Naive thymus-derived CD8-positive, alpha-beta T cell (primary cell): ENCODE results near the gene HTT. TPM values are rescaled to one million over a fixed set of nuclear protein-coding genes. Genes with fewer than 3 reads are reported as not detected.

Experiments used
- ATAC-seq, 2 donors: fragments of 150-1000 bp; cut with Tn5 transposase in 1 of 2; sonication (Bioruptor Pico), chemical (Tn5 transposase) in 1 of 2; 1 replicate in 1 of 2; 2 replicates in 1 of 2; pipeline ENCODE4 v1.10.0; 2021; ENCODE audit warnings: mild to moderate bottlenecking in 2 of 2, moderate library complexity in 2 of 2
- POLR2A ChIA-PET: fragments of 350-600 bp; sonication (Branson Sonifier 250); formaldehyde crosslinking; loops from one replicate; lab custom pipeline; 2021; ENCODE audit warnings: antibody characterized with exemption; lab: Charles Lee
- DNase-seq, 10 donors: peaks; one replicate each; pipeline versions ENCODE4 v3.0.0 to v3.0.0-alpha.2; 2020 to 2022
- H3K27ac Mint-ChIP-seq, 10 donors: one replicate each; pipeline ENCODE4 v1.8.0; 2020 to 2022; ENCODE audit warnings: mild to moderate bottlenecking in 10 of 10, mixed read lengths in 10 of 10, moderate library complexity in 4 of 10, inconsistent platforms in 1 of 10
- H3K27me3 Mint-ChIP-seq, 5 donors: one replicate each; pipeline ENCODE4 v1.8.0; 2021 to 2022; ENCODE audit warnings: mixed read lengths in 5 of 5
- H3K36me3 Mint-ChIP-seq, 3 donors: one replicate each; pipeline ENCODE4 v1.8.0; 2020 to 2022; ENCODE audit warnings: mixed read lengths in 3 of 3, mild to moderate bottlenecking in 2 of 3, inconsistent platforms in 1 of 3
- H3K4me1 Mint-ChIP-seq, 4 donors: one replicate each; pipeline ENCODE4 v1.8.0; 2021 to 2022; ENCODE audit warnings: mixed read lengths in 4 of 4
- H3K4me3 Mint-ChIP-seq, 10 donors: one replicate each; pipeline ENCODE4 v1.8.0; 2020 to 2022; ENCODE audit warnings: mild to moderate bottlenecking in 10 of 10, mixed read lengths in 10 of 10, moderate library complexity in 6 of 10, inconsistent platforms in 1 of 10
- H3K9me3 Mint-ChIP-seq, 9 donors: one replicate each; pipeline ENCODE4 v1.8.0; 2020 to 2022; ENCODE audit warnings: mixed read lengths in 9 of 9, mild to moderate bottlenecking in 3 of 9, inconsistent platforms in 1 of 9, moderate library complexity in 1 of 9
- polyA plus RNA-seq, 3 donors: library from polyadenylated mRNA; unstranded; fragments of 300-500 nt; fragmentation: Illumina TruSeq; gene quantifications; one replicate each; pipeline ENCODE4 v1.2.3, GENCODE V29; 2021
- total RNA-seq, 8 experiments: library from RNA in 2 of 8; stranded (reverse) in 2 of 8; gene quantifications; one replicate each; pipeline ENCODE4 v1.2.3 and lab custom pipeline; 2021 to 2026

HTT gene
- total and polyA plus RNA-seq, 5 experiments from 2014 or later: 2.2 to 64.6 (median 5.0) TPM

- Mint-ChIP-seq H3K27ac (peak overlapping the region in 3 of 10 donors; percentile 19 to 50 (median 29)), H3K36me3 (peaks cover 0 to 92% (median 62%) of the 10 kb centered on the region in 3 donors), H3K4me1 (peaks cover 0 to 2% (median 0%) of the 10 kb centered on the region in 4 donors), H3K4me3 (no peak overlapping the region), H3K27me3 (no peaks in the 10 kb centered on the region), H3K9me3 (no peaks in the 10 kb centered on the region)
- ATAC-seq: no peak
- POLR2A ChIA-PET: interaction anchor here (1.0 kb wide), 1 partner anchor 12 kb away, joined by 3 read pairs; no protein-coding TSS in a partner anchor
- no peak for DNase-seq
Measured at GRCh38 chr4:3213661-3214250, 139.3 kb downstream of the HTT start.

- no peaks in the 10 kb centered on the region for H3K27me3 Mint-ChIP-seq
- POLR2A ChIA-PET: no interaction called here
- no peak overlapping the region for H3K4me3 Mint-ChIP-seq
- H3K4me1 Mint-ChIP-seq: peaks cover 0 to 2% (median 0%) of the 10 kb centered on the region in 4 donors
- H3K36me3 Mint-ChIP-seq: peaks cover 0 to 91% (median 64%) of the 10 kb centered on the region in 3 donors
- no peak overlapping the region for H3K27ac Mint-ChIP-seq
- no peak for ATAC-seq
- H3K9me3 Mint-ChIP-seq: no peaks in the 10 kb centered on the region
- no peak for DNase-seq
Measured at GRCh38 chr4:3215256-3215655, 140.8 kb downstream of the HTT start.

GRCh38 chr4:3215733-3216132 lies 141.3 kb downstream of the HTT start:
- ATAC-seq: no peak
- no peak for DNase-seq
- POLR2A ChIA-PET: no interaction called here
- H3K4me1 Mint-ChIP-seq: peaks cover 0 to 2% (median 0%) of the 10 kb centered on the region in 4 donors
- peaks cover 0 to 92% (median 62%) of the 10 kb centered on the region in 3 donors for H3K36me3 Mint-ChIP-seq
- H3K4me3 Mint-ChIP-seq: no peak overlapping the region
- H3K27ac Mint-ChIP-seq: no peak overlapping the region
- H3K9me3 Mint-ChIP-seq: no peaks in the 10 kb centered on the region
- H3K27me3 Mint-ChIP-seq: no peaks in the 10 kb centered on the region

- POLR2A ChIA-PET: no interaction called here
- H3K4me3 Mint-ChIP-seq: no peak overlapping the region
Measured at GRCh38 chr4:3217266-3217665, 142.8 kb downstream of the HTT start.

GRCh38 chr4:3217771-3218170 lies 143.3 kb downstream of the HTT start:
- Mint-ChIP-seq H3K36me3 (peaks cover 0 to 95% (median 63%) of the 10 kb centered on the region in 3 donors), H3K27ac (no peak overlapping the region), H3K4me3 (no peak overlapping the region), H3K27me3 (no peaks in the 10 kb centered on the region), H3K4me1 (peaks cover 0 to 4% (median 1%) of the 10 kb centered on the region in 4 donors), H3K9me3 (no peaks in the 10 kb centered on the region)
- no peak for ATAC-seq
- POLR2A ChIA-PET: no interaction called here
- DNase-seq: no peak

More at GRCh38 chr4:3217266-3217665, 142.8 kb downstream of the HTT start:
- H3K36me3 Mint-ChIP-seq: peaks cover 0 to 95% (median 64%) of the 10 kb centered on the region in 3 donors
- no peak for ATAC-seq
- peaks cover 0 to 4% (median 1%) of the 10 kb centered on the region in 4 donors for H3K4me1 Mint-ChIP-seq
- DNase-seq: no peak
- H3K9me3 Mint-ChIP-seq: no peaks in the 10 kb centered on the region
- no peak overlapping the region for H3K27ac Mint-ChIP-seq
- H3K27me3 Mint-ChIP-seq: no peaks in the 10 kb centered on the region

- Mint-ChIP-seq H3K27me3 (no peaks in the 10 kb centered on the region), H3K4me3 (no peak overlapping the region), H3K36me3 (peaks cover 6 to 94% (median 56%) of the 10 kb centered on the region in 3 donors), H3K27ac (peak overlapping the region in 3 of 10 donors; percentile 39 to 75 (median 47)), H3K4me1 (peaks cover 0 to 5% (median 3%) of the 10 kb centered on the region in 4 donors), H3K9me3 (no peaks in the 10 kb centered on the region)
- peak in 1 of 10 donors; percentile 8 for DNase-seq
- POLR2A ChIA-PET: no interaction called here
- ATAC-seq: no peak
Measured at GRCh38 chr4:3218824-3219760, 144.6 kb downstream of the HTT start.

- Mint-ChIP-seq H3K36me3 (peaks cover 6 to 94% (median 55%) of the 10 kb centered on the region in 3 donors), H3K27ac (peak overlapping the region in 1 of 10 donors; percentile 41), H3K4me3 (no peak overlapping the region), H3K9me3 (no peaks in the 10 kb centered on the region), H3K27me3 (no peaks in the 10 kb centered on the region), H3K4me1 (peaks cover 0 to 5% (median 3%) of the 10 kb centered on the region in 4 donors)
- ATAC-seq (no peak), DNase-seq (peak in 1 of 10 donors; percentile 30)
- POLR2A ChIA-PET: no interaction called here
Measured at GRCh38 chr4:3219761-3220475, 145.4 kb downstream of the HTT start.

- DNase-seq: no peak
- Mint-ChIP-seq H3K27ac (no peak overlapping the region), H3K4me3 (no peak overlapping the region), H3K4me1 (peaks cover 0 to 5% (median 3%) of the 10 kb centered on the region in 4 donors), H3K27me3 (no peaks in the 10 kb centered on the region), H3K9me3 (no peaks in the 10 kb centered on the region), H3K36me3 (peaks cover 6 to 90% (median 51%) of the 10 kb centered on the region in 3 donors)
- POLR2A ChIA-PET: no interaction called here
- ATAC-seq: no peak
Measured at GRCh38 chr4:3220476-3221183, 146.1 kb downstream of the HTT start.

GRCh38 chr4:3221184-3221494 lies 146.7 kb downstream of the HTT start:
- H3K27me3 Mint-ChIP-seq: no peaks in the 10 kb centered on the region
- ATAC-seq (no peak), DNase-seq (no peak)
- POLR2A ChIA-PET: no interaction called here
- H3K36me3 Mint-ChIP-seq: peaks cover 6 to 89% (median 48%) of the 10 kb centered on the region in 3 donors
- no peak overlapping the region for H3K4me3 Mint-ChIP-seq
- no peaks in the 10 kb centered on the region for H3K9me3 Mint-ChIP-seq
- H3K27ac Mint-ChIP-seq: peak overlapping the region in 2 of 10 donors; percentile 25 to 88
- peaks cover 0 to 5% (median 3%) of the 10 kb centered on the region in 4 donors for H3K4me1 Mint-ChIP-seq

GRCh38 chr4:3221996-3222395 lies 147.5 kb downstream of the HTT start:
- ATAC-seq: no peak
- Mint-ChIP-seq H3K36me3 (peaks cover 6 to 86% (median 48%) of the 10 kb centered on the region in 3 donors), H3K27me3 (no peaks in the 10 kb centered on the region), H3K4me1 (peaks cover 0 to 7% (median 3%) of the 10 kb centered on the region in 4 donors), H3K9me3 (no peaks in the 10 kb centered on the region), H3K27ac (no peak overlapping the region), H3K4me3 (no peak overlapping the region)
- DNase-seq: no peak
- POLR2A ChIA-PET: no interaction called here

- Mint-ChIP-seq H3K4me1 (peaks cover 0 to 7% (median 3%) of the 10 kb centered on the region in 4 donors), H3K27ac (no peak overlapping the region), H3K4me3 (no peak overlapping the region), H3K9me3 (no peaks in the 10 kb centered on the region), H3K36me3 (peaks cover 6 to 76% (median 40%) of the 10 kb centered on the region in 3 donors), H3K27me3 (no peaks in the 10 kb centered on the region)
- ATAC-seq (no peak), DNase-seq (no peak)
- POLR2A ChIA-PET: interaction anchor here (0.5 kb wide), 1 partner anchor 130 kb away, joined by 3 read pairs; no protein-coding TSS in a partner anchor
Measured at GRCh38 chr4:3223346-3223745, 148.9 kb downstream of the HTT start.
